HG03025 (cell line): Measurements from ENCODE around the gene ZBTB32.

ENCODE experiments used
- ATAC-seq: cut with Tn5 transposase; IDR thresholded peaks from one replicate; pipeline ENCODE4 v1.9.1; 2021; ENCODE audit warnings: mild to moderate bottlenecking, moderate library complexity; ENCODE audit not compliant: unreplicated experiment, low FRiP score

Gene ZBTB32

DNA sequence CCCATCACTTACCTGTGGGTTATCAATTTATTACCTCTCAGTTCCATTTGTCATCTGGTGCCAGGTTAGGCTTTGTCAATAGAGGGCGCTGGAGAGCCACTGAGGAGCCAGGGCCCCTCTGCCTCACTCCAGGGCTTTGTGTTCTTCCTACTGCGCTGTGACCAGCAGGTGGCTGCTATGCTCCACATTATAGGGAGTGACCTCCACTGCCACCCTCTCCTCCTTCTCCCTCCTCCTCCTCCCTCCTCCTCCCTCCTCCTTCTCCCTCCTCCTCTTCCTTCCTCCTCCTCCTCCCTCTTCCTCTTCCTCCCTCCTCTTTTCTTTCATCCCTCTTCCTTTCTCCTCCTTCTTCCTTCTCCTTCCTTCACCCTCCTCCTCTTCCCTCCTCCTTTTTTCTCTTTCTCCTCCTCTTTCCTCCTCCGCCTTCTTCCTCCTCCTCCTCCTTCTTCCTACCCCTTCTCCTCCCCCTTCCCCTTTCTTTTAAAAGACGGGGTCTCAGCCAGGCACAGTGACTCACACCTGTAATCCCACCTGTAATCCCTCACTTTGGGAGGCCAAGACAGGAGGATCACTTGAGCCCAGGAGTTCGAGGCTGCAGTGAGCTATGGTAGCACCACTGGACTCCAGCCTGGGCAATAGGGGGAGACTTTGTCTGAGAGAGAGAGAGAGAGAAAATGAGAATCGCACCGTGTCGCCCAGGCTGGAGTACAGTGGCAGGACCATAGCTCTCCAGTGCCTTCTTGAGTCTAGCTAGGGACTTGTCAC, 10.3 kb upstream of the ZBTB32 start:
- no peak for ATAC-seq

DNA sequence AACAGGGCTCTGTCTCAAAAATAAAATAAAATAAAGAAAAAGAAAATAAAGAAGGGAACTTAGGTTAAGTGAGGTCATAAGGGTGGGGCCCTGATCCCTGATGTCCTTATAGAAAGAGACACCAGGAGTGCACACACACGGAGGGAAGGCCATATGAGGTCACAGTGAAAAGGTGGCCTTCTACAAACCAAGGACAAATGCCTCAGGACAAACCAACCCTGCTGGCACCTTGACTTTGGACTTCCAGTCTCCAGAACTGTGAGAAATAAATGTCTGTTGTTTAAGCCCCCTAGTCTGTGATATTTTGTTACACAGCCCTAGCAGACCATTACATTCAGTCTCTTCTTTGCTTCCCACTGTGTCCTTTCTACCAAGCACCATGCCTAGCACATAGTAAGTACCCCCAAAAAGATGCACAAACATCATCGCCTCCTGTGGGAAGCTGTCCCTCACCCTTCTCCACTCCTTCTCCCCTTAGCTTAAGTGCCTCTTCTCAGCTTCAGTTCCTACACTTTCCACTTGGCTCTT, 8.4 kb upstream of the ZBTB32 start:
- no peak for ATAC-seq

DNA sequence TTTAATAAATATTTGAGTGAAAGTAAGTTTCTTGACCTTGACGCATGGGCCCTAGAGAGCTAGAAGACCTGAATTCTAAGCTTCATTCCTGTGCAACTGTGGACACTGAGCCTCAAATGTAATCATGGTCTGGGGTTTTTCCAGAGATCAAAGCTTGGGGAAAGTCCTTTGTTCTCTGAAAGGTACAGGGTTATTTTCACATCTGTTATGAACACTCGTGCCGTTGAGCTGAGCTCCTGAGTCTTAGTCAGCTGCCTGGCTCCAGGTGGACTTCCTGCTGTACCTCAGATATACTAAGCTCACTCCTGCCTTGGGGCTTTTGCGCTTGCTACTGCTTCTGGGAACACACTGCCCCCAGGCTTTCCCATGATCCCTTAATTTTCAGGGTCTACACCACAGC, 7.5 kb upstream of the ZBTB32 start:
- ATAC-seq: no peak

DNA sequence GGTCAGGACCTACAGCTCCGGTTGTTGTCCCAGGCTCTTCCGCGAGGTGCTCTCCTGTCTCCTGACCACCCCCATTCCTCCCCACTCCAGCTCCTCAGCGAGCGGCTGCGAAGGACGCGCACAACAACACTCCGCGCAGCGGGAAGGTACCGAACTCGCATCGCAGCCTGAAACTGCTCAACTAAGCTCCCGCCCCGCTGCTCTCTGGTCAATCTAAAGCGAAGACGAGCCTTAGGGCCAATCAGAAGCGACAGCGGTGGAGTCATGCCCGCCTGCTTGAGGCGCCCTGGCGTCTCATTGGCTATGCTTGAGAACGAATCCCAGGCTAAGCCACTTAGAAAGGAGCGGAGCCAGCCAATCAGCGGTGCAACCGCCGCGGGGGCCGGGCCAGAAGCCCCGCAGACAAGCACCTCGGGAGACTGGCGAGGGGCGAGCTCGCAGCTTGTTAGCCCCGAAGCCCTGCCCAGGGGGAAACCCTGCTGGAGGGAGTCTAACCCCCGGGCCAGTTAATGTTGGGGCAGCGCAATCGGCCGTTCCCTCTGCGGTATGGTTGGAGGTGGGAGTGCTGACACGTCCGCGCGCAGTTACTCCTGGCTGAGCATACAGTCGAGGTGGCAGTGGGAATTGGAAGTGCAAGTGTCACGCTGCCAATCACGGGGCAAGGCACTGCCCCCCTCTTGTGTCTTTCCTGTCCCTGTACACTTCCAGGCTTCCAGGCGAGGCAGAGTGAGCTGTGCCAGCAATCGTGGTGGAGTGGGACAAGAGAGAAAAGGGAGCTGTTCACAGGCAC, 1.9 kb upstream of the ZBTB32 start:
- peak; percentile 89 for ATAC-seq

DNA sequence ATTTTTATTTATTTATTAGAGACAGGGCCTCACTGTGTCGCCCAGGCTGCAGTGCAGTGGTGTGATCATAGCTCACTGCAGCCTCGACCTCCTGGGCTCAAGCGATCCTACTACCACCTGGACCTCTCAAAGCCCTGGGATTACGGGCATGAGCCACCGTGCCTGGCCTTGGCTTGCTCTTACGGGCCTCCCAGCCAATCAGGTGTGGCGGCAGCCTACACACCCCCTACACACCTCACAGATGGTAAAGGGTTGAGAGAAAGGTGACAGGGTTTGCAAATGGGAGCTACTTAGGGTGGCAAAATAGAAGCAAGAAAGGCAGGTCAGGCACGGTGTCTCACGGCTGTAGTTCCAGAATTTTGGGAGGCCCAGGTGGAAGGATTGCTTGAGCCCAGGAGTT, 1.0 kb upstream of the ZBTB32 start:
- ATAC-seq: no peak

DNA sequence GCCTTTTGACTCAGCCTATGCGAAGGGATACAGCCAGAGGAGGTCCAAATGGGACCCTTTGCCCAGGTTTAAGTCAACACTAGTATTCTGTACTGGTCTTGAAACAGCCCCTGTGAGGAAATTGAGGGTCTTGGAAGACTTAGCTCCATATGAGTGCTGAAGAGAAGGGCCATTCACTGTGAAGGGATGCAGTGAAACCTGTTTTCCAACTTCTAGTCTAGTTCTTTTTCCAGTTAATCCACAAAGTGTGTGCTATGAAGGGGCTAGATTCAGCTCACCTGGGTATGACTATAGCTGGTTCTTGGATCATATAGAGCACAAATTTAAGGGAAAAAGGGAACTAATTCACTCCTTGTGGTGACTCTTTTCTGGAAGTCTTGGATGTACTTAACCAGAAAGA, 4.0 kb downstream of the ZBTB32 start:
- ATAC-seq: no peak

DNA sequence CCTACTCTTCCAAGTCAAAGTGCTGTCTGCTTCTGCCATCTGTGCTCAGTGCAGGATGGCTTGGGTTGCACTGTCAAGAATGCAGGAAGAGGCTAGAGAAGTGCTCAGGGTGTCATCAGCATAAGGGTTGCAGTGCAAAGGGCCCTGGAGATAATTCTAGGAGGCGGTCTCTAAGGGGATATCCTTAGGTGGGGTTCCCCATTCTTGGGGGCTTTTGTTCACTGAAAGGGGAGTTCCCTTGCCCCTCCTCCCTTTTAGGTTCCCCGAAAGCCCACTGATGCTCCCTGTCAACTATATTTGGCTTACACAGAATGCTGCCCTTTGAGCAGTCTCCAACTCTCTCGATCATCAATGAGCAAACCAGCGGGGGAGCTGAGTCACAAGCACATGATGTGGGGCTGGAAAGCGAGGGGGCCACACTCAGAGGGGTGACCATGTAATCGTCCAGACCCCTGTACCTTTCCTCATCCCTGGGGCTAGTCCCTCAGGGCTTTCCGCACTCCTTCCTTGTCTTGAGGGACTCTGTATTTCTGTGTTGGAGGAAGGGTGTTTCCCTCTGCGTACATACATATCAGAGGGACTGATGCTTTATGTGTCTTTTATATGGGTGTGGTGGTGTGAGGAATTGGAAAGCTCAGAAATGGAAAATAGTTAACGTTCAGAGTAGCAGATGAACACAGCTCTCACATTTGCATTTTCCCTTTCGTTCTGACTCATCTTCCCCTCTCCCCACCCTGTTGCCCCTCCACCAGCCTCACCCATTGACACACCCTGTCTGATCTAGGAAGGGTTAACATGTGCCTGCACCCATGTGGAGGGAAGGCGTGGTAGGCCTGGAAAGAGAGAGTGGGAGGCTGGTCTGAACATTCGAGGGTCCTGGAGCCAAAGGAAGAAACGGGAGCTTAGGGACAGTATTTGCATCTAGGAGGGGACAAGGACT, 6.7 kb downstream of the ZBTB32 start:
- no peak for ATAC-seq

DNA sequence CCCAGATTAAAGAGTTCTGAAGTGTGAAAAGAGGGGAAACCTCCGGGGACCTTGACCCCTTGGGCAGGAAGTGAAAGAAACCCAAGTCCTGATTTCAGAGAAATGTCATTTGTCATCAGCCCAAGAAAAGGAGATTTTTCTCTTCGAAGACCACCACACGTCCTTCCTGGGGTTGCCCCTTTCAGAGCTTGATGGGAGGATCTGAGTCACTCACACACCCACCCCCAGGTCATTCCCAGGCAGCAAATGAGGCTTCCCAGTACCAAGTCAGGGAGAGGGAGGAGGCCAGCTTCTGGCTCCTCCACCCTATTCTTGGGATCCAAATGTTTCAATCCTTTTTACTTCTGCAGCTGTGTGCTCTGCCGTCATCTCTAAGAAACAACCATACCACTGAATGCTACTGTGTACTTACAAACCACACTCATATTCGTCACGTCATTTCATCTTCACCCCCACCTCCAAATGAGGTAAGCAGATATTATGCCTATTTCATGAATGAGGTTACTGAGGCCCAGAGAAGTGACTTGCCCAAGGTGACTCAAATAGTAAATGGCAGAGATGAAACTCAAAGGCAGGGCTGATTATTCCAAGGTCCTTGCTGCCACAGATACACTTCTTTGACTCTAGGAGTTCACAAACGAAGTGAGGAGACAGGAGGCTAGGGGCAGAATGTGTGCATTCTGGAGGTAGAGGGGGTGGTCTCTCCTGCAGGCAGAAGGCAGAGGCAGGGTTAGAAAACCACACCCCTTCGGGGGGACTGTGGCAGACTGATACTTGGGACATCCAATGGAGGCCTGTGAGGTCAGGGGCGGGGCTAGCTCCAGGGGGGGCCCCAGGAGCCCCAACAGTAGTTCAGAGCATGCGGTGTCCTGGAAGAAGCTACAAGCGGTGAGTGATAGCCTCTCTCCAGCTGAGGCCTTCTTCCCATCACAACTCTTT, 8.5 kb downstream of the ZBTB32 start:
- ATAC-seq: no peak

DNA sequence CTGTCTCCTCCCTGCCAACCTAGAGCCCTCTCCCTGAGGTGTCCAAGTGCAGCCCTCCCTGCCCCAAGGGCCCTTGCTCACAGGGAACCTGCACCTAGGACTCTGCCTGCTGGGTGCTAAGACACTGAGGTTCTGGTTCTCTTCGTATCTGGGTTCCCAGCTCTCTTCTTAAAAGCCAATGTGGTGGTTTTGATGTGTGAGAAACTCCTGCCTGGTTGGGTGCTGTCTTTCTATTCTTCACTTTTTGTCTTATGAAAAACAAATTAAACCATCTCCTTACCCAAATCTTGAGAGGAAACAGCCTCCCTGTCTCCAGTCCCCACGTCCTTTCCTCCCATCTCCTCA, 9.1 kb downstream of the ZBTB32 start:
- ATAC-seq: no peak

DNA sequence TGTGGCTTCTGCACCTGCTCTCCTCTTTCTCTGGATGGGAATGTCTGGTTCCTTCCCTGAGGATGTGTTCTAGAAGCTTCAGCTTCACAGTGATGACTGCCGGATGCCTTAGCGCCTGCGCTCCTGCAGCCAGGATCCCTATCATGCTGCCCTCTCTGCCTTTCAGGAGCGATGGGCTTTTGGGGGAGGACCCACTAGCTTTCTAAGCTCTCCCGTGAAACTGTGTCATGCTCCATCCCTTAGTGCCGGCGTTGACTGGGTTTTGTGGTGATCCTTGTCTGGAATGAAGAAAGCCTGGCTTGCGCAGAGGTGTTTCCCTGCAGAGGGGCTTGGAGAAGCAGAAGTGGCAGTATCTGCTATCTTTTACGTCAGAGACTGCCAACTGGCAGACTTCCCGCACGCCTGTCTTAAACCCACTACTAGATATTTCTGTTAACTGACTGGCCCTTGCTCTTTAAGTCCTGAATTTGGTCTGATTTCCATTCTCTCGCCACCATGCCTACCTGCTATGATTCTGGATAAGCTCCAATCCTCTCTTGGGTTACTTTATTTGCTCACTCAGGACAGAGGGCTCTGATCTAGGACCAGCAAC, 9.6 kb downstream of the ZBTB32 start:
- no peak for ATAC-seq

DNA sequence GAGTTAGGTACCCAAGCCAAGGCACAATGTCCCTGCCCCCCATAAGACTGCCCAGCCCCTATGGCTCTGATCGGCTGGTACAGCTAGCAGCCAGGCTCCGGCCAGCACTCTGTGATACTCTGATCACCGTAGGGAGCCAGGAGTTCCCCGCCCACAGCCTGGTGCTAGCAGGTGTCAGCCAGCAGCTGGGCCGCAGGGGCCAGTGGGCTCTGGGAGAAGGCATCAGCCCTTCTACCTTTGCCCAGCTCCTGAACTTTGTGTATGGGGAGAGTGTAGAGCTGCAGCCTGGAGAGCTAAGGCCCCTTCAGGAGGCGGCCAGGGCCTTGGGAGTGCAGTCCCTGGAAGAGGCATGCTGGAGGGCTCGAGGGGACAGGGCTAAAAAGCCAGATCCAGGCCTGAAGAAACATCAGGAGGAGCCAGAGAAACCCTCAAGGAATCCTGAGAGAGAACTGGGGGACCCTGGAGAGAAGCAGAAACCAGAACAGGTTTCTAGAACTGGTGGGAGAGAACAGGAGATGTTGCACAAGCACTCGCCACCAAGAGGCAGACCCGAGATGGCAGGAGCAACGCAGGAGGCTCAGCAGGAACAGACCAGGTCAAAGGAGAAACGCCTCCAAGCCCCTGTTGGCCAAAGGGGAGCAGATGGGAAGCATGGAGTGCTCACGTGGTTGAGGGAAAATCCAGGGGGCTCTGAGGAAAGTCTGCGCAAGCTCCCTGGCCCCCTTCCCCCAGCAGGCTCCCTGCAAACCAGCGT, 10.4 kb downstream of the ZBTB32 start:
- no peak for ATAC-seq

DNA sequence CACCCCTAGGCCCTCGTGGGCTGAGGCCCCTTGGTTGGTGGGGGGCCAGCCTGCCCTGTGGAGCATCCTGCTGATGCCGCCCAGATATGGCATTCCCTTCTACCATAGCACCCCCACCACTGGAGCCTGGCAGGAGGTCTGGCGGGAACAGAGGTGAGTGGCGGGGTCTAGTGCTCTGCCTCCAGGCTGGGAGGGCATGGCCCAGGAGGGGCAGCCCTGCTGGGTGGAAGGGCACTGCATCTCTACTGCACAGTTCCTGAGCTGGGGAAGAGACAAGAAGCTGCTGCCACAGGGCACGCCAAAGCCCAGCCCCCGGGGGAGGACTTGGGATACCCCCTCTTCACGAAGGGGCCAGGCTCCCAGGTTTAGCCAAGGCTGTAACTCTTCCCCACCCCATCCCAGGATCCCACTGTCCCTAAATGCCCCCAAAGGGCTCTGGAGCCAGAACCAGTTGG, 11.0 kb downstream of the ZBTB32 start:
- no peak for ATAC-seq

DNA sequence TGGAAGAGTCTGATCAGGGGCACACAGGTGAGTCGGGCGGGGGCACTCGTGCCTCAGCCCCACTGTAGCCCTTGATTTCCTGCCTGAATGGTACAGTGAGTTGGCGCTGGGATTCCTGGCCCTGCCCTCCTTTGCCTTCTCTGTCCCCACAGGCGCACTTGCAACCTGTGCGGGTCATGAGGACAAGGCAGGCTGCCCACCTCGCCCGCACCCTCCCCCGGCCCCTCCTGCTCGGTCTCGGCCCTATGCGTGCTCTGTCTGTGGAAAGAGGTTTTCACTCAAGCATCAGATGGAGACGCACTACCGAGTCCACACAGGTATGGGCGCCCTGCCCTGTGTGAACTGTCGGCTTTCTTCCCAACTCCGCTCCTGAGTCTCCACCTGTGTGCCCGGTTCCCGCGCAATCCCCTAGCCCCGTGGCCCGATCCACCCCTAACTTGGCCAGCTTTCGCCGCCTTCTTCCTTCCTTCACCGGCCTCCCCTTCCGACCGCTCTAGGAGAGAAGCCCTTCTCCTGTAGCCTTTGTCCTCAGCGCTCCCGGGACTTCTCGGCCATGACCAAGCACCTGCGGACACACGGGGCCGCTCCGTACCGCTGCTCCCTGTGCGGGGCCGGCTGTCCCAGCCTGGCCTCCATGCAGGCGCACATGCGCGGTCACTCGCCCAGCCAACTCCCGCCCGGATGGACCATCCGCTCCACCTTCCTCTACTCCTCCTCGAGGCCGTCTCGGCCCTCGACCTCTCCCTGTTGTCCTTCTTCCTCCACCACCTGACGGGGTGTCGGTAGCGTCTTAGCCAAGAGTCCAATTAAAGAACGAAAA, 11.8 kb downstream of the ZBTB32 start:
- no peak for ATAC-seq

DNA sequence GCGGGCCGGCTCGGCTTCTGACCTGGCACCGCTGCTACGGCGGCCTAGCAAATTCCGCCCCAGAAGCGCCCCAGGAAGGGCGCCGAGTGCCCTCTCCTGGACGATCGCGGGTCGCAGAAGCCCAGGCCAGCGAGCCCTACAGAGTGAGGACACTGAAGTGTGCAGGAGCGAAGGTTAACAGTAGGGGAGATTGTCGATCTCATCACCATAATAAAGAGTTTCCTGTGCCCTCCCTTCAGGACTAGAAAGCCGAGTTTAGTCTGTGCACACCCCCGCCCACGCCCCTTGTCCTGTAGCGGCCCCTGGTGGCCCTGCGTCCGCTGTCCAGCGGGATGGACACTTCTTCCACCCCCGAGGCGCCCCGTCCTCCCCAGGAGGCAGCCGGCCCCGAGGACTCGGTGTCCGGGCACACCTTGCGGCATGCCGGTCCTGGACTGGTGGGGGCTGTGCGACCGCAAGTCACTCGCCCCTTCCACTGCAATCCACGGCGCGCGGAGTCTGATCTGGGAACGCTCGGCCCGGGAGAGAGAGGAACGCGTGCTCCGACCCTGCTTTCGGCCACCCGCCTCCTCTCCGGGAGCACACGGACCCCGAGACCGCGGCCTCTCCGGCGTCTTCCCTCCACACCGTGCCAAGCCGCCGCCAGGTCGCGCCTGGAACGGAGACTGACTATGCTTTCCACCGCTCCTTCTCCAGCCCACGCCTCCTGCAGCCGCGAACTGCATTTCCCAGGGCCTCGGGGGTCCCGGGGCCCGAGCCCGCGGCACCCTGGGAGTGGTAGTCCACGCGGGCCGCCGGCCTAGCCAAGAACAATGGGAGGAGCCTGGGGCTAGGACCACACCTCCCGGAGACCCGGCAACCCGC, 12.7 kb downstream of the ZBTB32 start:
- ATAC-seq: peak; percentile 74

DNA sequence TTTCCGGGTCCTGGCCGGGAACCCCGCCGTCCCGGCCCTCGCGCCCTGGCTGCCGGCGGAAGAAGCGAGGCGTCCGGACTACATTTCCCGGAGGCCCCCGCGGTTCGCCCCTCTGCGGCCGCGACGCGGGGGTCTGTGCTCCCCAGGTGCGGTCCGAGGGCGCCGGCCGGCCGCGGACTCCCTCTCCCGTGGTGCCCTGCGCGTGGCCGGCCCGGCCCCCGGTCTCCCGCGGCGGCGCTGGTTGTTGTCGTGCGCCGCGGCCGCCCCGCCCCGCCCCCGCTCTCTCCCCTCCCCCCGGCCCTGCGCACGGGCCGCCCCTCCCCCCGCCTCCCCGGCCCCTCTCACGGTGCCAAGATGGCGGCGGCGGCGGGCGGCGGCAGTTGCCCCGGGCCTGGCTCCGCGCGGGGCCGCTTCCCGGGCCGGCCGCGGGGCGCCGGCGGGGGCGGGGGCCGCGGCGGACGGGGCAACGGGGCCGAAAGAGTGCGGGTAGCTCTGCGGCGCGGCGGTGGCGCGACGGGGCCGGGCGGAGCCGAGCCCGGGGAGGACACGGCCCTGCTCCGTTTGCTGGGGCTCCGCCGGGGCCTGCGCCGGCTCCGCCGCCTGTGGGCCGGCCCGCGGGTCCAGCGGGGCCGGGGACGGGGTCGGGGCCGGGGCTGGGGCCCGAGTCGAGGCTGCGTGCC, 13.4 kb downstream of the ZBTB32 start, which contains the start of gene KMT2B:
Gene KMT2B (plus strand): TSS at position 339 of the 680 bp plus-strand sequence. CDS start 16 bp downstream, at position 355.
- peak; percentile 1 for ATAC-seq
